ENCODE data around the gene RPUSD1.
"Not testable (repeated sequence)": the region's sequence is repeated elsewhere in the genome, so short reads cannot be mapped to it uniquely, and the experiment has no call there.

RPUSD1 gene

GRCh38 chr16:764184-764750, 23.9 kb downstream of the RPUSD1 start:
- DNase-seq, result no peak

DNA sequence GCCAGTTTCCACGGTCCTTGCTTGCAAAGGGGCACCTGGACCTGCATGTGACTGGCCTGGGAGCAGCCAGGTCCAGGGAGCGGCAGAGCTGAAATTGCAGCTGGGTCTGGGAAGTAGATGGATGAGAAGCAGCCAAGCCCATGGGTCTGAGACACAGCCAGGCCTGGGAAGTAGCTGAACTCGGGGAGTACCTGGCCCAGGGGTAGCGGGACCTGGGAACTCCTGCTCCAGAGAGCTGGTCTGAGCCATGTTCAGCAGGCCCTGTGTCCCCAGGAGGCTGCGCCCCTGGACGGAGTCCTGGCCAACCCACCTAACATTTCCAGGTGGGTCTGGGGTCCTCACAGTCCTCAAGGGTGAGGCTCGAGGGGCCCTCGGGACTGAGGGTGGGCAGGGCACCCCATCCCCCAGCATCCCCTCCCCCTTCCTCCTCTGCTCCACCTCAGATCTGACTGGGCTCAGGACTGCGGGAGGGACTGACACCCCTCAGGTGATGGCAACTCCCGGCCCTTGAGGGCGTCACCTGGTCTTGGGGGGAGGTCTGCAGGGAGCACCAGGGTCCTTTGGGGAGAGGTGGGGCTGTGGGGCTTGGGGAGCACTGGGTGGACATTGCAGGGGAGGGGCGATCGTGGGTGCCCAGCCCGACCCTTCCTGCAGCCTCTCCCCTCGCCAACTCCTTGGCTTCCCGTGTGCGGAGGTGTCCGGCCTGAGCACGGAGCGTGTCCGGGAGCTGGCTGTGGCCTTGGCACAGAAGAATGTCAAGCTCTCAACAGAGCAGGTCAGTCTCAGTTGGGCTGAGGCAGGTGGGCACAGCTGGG, 24.6 kb downstream of the RPUSD1 start:
- DNase-seq, result no peak

GRCh38 chr16:762595-763268, 25.4 kb downstream of the RPUSD1 start:
- DNase-seq, result no peak

- DNase-seq, result no peak
These were observed 26.3 kb downstream of the RPUSD1 start for GRCh38 chr16:761625-762513.

GRCh38 chr16:760545-761343, 27.4 kb downstream of the RPUSD1 start, which contains the start of gene MSLN:
MSLN (plus strand) TSS chr16:760734; CDS start chr16:762681, 1,947 bp downstream.
- no peak for DNase-seq

DNA sequence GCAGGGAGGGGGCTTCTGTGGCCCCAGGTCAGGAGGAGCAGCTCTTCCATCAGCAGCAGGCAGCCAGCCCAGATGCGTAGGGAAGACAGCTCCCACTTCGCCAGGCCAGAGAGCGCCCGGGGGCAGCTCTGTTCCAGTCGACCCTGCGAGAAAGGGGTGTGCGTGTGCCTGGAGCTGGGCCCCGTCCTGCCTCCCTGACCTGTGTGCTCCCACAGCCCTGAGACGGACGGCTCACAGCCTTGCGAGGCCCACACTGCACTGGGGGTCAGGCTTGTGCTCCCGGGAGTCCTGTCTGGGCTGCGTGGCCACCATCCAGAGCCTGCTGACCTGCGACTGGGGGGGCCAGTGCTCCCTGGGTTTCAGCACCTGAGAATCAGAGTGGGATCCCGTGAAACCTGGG, 28.1 kb downstream of the RPUSD1 start:
- no peak for DNase-seq

GRCh38 chr16:759110-759910, 28.9 kb downstream of the RPUSD1 start:
- no peak for DNase-seq

DNA sequence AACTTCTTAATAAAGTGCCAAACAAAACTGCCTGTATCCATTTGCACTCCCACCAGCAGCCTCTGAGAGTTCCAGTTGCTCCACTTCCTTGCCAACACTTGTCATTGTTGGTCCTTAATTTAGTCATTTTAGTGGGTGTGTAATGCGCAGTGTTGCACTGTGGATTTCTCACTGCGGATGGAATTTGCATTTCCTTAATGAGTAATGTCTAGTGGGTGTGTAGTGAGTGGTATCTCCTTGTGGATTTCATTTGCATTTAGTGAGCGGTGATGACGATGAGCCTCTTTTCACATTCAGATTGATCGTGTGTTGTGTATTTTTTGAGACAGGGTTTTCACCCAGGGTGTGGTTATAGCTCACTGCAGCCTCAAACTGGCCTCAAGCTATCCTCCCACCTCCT, 31.8 kb downstream of the RPUSD1 start:
- no peak for DNase-seq

GRCh38 chr16:754656-755055, 33.5 kb downstream of the RPUSD1 start:
- DNase-seq, result no peak

DNA sequence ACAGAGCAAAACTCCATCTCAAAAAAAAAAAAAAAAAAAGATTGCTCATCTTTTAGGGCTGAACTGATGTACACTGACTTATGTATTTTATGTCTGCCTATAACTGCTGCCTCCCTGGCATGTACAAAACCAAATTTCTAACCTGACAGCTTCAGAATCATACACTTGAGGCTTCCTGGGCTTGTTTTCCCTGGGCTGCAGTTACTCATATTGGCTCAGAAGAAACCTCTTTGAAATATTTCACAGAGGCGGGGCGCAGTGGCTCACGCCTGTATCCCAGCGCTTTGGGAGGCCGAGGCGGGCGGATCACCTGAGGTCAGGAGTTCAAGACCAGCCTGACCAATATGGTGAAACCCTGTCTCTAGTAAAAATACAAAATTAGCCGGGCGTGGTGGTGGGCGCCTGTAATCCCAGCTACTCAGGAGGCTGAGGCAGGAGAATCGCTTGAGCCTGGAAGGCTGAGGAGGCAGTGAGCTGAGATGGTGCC, 34.0 kb downstream of the RPUSD1 start:
- DNase-seq, result not testable (repeated sequence)

GRCh38 chr16:752007-752312, 36.2 kb downstream of the RPUSD1 start:
- DNase-seq, result no peak

GRCh38 chr16:751152-752006, 36.8 kb downstream of the RPUSD1 start:
- no peak for DNase-seq

DNA sequence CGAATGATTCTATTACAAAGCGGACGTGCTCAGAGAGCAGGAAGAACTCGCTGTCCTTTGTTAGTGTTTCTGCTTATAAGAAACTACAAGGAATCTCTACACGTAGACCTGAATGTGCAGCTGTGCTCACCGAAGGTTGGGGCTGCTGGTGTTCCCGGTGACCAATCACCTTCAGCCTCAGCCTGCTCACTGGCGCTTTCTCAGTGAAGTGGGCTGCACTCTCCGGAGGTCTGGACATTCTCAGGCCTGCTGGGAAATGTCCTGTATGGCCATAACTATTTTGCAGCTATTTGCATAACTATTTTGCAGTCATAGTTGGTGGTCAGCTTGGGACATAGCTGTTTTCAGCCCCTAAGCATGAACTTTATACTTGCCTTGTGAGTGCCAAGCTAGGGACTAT, 37.7 kb downstream of the RPUSD1 start:
- DNase-seq, result no peak

- DNase-seq, result no peak
These were observed 39.2 kb downstream of the RPUSD1 start for GRCh38 chr16:749010-749409.

DNA sequence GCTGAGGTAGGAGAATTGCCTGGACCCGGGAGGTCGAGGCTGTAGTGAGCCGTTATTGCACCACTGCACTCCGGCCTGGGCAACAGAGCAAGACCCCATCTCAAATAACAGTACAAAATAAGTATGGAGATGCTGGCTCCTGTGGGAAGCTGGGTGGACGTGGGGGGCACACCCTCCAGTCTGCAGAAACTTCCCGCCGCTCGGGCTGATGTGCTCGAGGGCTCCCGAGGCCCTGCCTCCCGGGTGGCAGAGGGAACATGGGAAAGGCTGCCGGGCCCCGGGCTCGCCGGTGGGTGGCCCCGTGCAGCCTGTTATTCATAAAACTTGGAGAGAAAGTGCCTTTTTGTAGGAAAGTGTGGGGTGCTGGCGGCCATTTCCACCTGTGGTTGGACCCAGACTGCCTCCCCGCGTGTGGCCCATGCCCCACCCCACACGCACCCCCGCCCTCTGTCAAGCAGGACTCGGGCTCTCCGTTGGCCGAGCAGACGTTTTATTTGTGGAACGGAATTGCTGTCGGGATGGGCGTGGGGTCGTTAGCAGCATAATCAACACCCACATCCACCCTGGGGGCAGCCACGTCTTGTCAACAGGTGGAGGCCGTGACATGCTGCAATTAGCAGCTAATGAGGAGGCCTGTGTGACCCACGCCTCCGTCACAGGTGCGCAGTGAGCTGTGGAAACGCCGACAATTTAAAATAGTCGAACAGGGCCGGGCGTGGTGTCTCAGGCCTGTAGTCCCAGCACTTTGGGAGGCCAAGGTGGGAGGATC, 40.0 kb downstream of the RPUSD1 start:
- DNase-seq, result no peak

DNA sequence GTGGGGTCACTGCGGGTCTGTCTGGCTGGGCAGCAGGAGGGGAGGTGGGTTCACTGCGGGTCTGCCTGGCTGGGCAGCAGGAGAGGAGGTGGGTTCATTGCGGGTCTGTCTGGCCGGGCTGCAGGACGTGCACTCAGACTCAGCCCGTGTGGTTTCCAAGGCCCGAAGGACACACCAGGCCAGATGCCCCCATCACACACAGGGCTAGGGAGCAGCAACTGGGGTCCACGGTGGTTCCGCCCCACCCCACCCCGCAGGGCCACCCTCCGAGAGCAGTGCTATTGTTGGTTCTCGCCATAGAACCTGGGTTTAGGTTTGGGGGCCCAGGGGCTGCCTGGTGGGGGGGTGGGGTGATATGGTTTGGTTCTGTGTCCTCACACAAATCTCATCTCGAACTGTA, 41.5 kb downstream of the RPUSD1 start:
- DNase-seq, result no peak

DNA sequence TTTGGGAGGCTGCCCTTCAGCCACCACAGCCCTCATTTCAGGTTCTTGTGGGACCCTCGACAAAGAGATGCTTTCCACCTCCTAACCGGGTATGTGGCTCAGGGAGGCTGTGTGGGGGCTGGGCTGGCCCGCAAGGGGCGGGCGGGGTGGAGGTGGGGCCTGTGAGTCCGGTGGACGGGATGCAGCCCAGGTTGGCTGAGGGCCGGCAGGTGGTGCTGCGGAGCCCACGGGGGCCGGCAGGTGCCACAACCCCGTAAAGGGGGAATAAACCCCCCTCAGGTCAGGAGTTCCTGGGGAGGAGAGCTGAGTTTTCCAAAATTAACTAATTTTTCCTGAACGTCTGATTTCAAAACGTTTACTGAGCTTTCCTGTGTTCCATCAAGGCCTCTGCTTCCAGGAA, 42.4 kb downstream of the RPUSD1 start:
- DNase-seq, result no peak

- DNase-seq, result no peak
These were observed 44.2 kb downstream of the RPUSD1 start for GRCh38 chr16:743794-744500.

DNA sequence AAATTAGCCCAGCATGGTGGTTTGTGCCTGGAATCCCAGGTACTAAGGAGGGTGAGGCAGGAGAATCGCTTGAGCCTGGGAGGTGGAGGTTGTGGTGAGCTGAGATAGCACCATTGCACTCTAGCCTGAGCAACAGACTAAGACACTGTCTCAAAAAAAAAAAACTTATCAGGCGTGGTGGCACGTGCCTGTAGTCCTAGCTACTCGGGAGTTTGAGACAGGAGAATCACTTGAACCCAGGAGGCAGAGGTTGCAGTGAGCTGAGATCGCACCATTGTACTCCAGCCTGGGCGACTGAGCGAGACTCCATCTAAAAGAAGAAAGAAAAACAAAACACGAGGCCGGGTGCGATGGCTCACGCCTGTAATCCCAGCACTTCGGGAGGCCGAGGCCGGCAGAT, 45.3 kb downstream of the RPUSD1 start:
- DNase-seq, result not testable (repeated sequence)
